ENCODE data around the gene ACSBG1.

Gene ACSBG1

GRCh38 chr15:78239811-78240210 is 5.4 kb upstream of the ACSBG1 start:
- H3K27ac ChIP-seq (replicated peaks) = no peak overlapping the region
- TF ChIP-seq SPI1 (IDR thresholded peaks at IDR 0.05; ENCODE audit: borderline replicate concordance, low read depth) = no peak
- TF ChIP-seq, protein P1, sequence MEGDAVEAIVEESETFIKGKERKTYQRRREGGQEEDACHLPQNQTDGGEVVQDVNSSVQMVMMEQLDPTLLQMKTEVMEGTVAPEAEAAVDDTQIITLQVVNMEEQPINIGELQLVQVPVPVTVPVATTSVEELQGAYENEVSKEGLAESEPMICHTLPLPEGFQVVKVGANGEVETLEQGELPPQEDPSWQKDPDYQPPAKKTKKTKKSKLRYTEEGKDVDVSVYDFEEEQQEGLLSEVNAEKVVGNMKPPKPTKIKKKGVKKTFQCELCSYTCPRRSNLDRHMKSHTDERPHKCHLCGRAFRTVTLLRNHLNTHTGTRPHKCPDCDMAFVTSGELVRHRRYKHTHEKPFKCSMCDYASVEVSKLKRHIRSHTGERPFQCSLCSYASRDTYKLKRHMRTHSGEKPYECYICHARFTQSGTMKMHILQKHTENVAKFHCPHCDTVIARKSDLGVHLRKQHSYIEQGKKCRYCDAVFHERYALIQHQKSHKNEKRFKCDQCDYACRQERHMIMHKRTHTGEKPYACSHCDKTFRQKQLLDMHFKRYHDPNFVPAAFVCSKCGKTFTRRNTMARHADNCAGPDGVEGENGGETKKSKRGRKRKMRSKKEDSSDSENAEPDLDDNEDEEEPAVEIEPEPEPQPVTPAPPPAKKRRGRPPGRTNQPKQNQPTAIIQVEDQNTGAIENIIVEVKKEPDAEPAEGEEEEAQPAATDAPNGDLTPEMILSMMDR (IDR thresholded peaks at IDR 0.05; ENCODE audit: insufficient read depth, low read length) = no peak
- TF ChIP-seq, protein P2, sequence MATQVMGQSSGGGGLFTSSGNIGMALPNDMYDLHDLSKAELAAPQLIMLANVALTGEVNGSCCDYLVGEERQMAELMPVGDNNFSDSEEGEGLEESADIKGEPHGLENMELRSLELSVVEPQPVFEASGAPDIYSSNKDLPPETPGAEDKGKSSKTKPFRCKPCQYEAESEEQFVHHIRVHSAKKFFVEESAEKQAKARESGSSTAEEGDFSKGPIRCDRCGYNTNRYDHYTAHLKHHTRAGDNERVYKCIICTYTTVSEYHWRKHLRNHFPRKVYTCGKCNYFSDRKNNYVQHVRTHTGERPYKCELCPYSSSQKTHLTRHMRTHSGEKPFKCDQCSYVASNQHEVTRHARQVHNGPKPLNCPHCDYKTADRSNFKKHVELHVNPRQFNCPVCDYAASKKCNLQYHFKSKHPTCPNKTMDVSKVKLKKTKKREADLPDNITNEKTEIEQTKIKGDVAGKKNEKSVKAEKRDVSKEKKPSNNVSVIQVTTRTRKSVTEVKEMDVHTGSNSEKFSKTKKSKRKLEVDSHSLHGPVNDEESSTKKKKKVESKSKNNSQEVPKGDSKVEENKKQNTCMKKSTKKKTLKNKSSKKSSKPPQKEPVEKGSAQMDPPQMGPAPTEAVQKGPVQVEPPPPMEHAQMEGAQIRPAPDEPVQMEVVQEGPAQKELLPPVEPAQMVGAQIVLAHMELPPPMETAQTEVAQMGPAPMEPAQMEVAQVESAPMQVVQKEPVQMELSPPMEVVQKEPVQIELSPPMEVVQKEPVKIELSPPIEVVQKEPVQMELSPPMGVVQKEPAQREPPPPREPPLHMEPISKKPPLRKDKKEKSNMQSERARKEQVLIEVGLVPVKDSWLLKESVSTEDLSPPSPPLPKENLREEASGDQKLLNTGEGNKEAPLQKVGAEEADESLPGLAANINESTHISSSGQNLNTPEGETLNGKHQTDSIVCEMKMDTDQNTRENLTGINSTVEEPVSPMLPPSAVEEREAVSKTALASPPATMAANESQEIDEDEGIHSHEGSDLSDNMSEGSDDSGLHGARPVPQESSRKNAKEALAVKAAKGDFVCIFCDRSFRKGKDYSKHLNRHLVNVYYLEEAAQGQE (IDR thresholded peaks at IDR 0.05; ENCODE audit: insufficient replicate concordance, low read depth) = no peak
- TF ChIP-seq GABPA (IDR thresholded peaks at IDR 0.05; ENCODE audit: low read depth) = no peak
- TF ChIP-seq POLR2AphosphoS5 (IDR thresholded peaks at IDR 0.05; ENCODE audit: low read depth) = no peak
- H3K27me3 ChIP-seq (ENCODE audit: insufficient read depth, poor library complexity, severe bottlenecking) = no peaks in the 10 kb centered on the region
- no peak for DNase-seq (ENCODE audit: low read depth in 1 of 2, low spot score in 1 of 2)
- H3K4me3 ChIP-seq (replicated peaks; ENCODE audit: insufficient read depth, low read length) = no peak overlapping the region

DNA sequence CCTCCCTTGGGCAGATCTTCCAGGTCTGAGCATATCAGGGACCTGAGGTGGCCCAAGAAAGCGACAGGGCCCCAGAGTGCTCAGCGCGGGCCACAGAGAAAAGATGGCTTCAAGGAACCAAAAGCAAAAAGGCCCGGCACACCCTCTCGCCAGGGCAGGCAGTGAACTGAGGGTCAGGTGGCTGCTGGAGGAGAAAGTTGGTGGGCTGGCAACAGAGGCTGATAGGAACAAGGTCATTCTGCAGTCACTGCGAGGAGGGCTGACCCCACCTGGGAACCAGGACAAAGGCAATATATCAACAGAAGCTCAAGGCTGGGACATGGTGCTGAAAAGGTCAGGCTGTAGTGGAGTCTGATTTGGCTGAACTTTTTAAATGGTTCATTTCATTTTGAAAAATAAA is 2.8 kb upstream of the ACSBG1 start:
- Histone ChIP-seq H3K27me3 (ENCODE audit: insufficient read depth, poor library complexity, severe bottlenecking) (no peaks in the 10 kb centered on the region), H3K27ac (replicated peaks) (no peak overlapping the region), H3K4me3 (replicated peaks; ENCODE audit: insufficient read depth, low read length) (no peak overlapping the region)
- no peak for DNase-seq (ENCODE audit: low read depth in 1 of 2, low spot score in 1 of 2)
- TF ChIP-seq, protein P1 (IDR thresholded peaks at IDR 0.05; ENCODE audit: insufficient read depth, low read length) = no peak
- TF ChIP-seq SPI1 (IDR thresholded peaks at IDR 0.05; ENCODE audit: borderline replicate concordance, low read depth) = no peak

DNA sequence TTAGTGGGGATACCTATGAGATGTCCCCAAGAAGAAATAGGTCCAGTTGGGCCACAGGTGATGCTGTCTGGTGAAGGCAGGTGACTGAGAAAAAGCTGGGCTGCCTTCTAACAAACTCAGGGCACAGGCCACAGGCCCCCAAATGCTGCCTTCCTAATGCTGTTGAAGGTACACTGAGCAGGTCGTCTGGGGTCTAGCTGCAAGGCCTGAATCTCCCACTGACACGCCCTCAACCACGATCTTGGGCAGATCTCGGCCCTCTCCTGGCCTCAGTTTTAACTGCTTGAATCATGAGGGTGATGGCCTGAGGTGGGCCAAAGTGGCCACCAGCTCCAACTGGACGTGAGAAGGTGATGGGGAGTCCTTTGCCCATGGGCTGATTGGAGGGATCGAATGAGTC is 2.1 kb upstream of the ACSBG1 start:
- H3K4me3 ChIP-seq (replicated peaks; ENCODE audit: insufficient read depth, low read length) = no peak overlapping the region
- no peaks in the 10 kb centered on the region for H3K27me3 ChIP-seq (ENCODE audit: insufficient read depth, poor library complexity, severe bottlenecking)
- DNase-seq (ENCODE audit: low read depth in 1 of 2, low spot score in 1 of 2) = no peak
- no peak overlapping the region for H3K27ac ChIP-seq (replicated peaks)
- no peak for TF ChIP-seq GABPA (IDR thresholded peaks at IDR 0.05; ENCODE audit: low read depth)
- TF ChIP-seq, protein P1 (IDR thresholded peaks at IDR 0.05; ENCODE audit: insufficient read depth, low read length) = no peak
- TF ChIP-seq SPI1 (IDR thresholded peaks at IDR 0.05; ENCODE audit: borderline replicate concordance, low read depth) = no peak

DNA sequence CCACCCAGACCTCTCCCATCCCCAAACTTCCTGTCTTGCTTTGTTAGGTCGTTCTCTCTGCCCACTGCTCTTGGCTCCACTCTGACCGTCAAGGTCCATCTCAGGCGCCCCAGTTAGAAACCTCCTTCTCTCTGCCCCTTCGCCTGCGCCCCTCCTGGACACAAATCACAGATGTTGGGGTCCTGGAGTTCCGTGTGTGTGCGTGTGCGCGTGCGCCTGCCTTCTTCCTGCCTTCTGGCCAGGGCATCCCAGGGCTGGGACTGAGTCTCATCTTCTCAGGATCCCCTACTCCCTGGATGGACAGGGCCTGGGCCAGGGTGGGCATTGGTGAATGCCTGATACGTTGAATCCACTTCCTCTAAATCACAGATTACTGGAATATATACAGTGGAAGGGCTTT is 869 bp downstream of the ACSBG1 start:
- TF ChIP-seq SPI1 (IDR thresholded peaks at IDR 0.05; ENCODE audit: borderline replicate concordance, low read depth) (no peak), GABPA (IDR thresholded peaks at IDR 0.05; ENCODE audit: low read depth) (no peak), POLR2AphosphoS5 (IDR thresholded peaks at IDR 0.05; ENCODE audit: low read depth) (no peak)
- TF ChIP-seq, protein P1 (IDR thresholded peaks at IDR 0.05; ENCODE audit: insufficient read depth, low read length) = no peak
- TF ChIP-seq, protein P2 (IDR thresholded peaks at IDR 0.05; ENCODE audit: insufficient replicate concordance, low read depth) = no peak
- H3K27ac ChIP-seq (replicated peaks) = no peak overlapping the region
- no peaks in the 10 kb centered on the region for H3K27me3 ChIP-seq (ENCODE audit: insufficient read depth, poor library complexity, severe bottlenecking)
- DNase-seq (ENCODE audit: low read depth in 1 of 2, low spot score in 1 of 2) = no peak
- H3K4me3 ChIP-seq (replicated peaks; ENCODE audit: insufficient read depth, low read length) = no peak overlapping the region

Data from HL-60 (cell line).